Uterus (tissue), 4 donors: ENCODE data around the gene ABCC2. TPM values are rescaled to one million over a fixed set of nuclear protein-coding genes. Genes with fewer than 3 reads are reported as not detected.
"Not testable (repeated sequence)": the region's sequence is repeated elsewhere in the genome, so short reads cannot be mapped to it uniquely, and the experiment has no call there.

ENCODE experiments used
- DNase-seq, 2 donors: peaks; one replicate each; pipeline ENCODE4 v3.0.0-alpha.2; 2019 to 2020
- H3K27ac ChIP-seq, 2 donors: fragments of 200-600 bp; sonication (generic); 1 replicate in 1 of 2; 2 replicates in 1 of 2; pipeline ENCODE4 v1.5.1; 2016 to 2018
- H3K27me3 ChIP-seq, 2 donors: fragments of 200-600 bp; sonication (generic); one replicate each; pipeline ENCODE4 v1.5.1; 2018 to 2019; ENCODE audit warnings: control low read depth in 1 of 2
- H3K36me3 ChIP-seq, 2 donors: fragments of 200-600 bp; sonication (generic); one replicate each; pipeline ENCODE4 v1.5.1; 2019; ENCODE audit warnings: control low read depth in 1 of 2
- H3K4me1 ChIP-seq, 2 donors: fragments of 200-600 bp; sonication (generic); one replicate each; pipeline ENCODE4 v1.5.1; 2018 to 2019; ENCODE audit warnings: control low read depth in 1 of 2
- H3K4me3 ChIP-seq, 2 donors: fragments of 200-600 bp; sonication (generic); 1 replicate in 1 of 2; 2 replicates in 1 of 2; pipeline ENCODE4 v1.5.1; 2018 to 2019; ENCODE audit warnings: mild to moderate bottlenecking in 1 of 2
- H3K9me3 ChIP-seq, 2 donors: fragments of 200-600 bp; sonication (generic); one replicate each; pipeline ENCODE4 v1.5.1; 2019; ENCODE audit warnings: control low read depth in 1 of 2
- CTCF ChIP-seq, 4 experiments: fragments of 200-600 bp in 2 of 4; fragments of 450-650 bp in 2 of 4; sonication (generic) in 2 of 4; IDR thresholded peaks; one replicate each; pipeline ENCODE4 v1.5.1; 2016 to 2019; ENCODE audit warnings: antibody characterized with exemption in 4 of 4, mild to moderate bottlenecking in 2 of 4, moderate library complexity in 1 of 4
- POLR2A ChIP-seq, 2 donors: fragments of 450-650 bp; IDR thresholded peaks; one replicate each; pipeline ENCODE4 v1.6.1; 2016; ENCODE audit warnings: antibody characterized with exemption in 2 of 2, mild to moderate bottlenecking in 1 of 2, moderate library complexity in 1 of 2
- intact Hi-C: fragments of 100-400 bp; cut with DNase I; formaldehyde crosslinking; loops from one replicate; pipeline ENCODE4 v1.15.1; 2023; ENCODE audit warnings: low total_unique reads
- total RNA-seq, 4 donors: library from RNA; depleted of rRNA in 3 of 4; stranded (reverse); fragments of >200 nt in 3 of 4; gene quantifications; one replicate each; pipeline versions ENCODE4 v1.1.0 to v1.2.4, GENCODE V29; 2014 to 2023
- donor health status: DM: yes; HTN: yes; CAD: no.

The ABCC2 gene
- total RNA-seq, 4 donors from 2014 or later = 0.29 to 3.0 (median 1.2) TPM

- no peaks in the 10 kb centered on the region for H3K36me3 ChIP-seq
- intact Hi-C loops = no loop called here
- TF ChIP-seq POLR2A (IDR thresholded peaks at IDR 0.05) = no peak
- no peak for TF ChIP-seq CTCF (IDR thresholded peaks at IDR 0.05)
- no peak for DNase-seq
- H3K27me3 ChIP-seq = no peaks in the 10 kb centered on the region
- H3K9me3 ChIP-seq = peaks cover 0 to 7% of the 10 kb centered on the region in 2 donors
- H3K4me3 ChIP-seq = no peak overlapping the region
- H3K27ac ChIP-seq = no peak overlapping the region
- H3K4me1 ChIP-seq = no peaks in the 10 kb centered on the region
Observed at GRCh38 chr10:99742254-99742653, 40.2 kb upstream of the ABCC2 start.

GRCh38 chr10:99742701-99743100, 39.7 kb upstream of the ABCC2 start:
- no peak overlapping the region for H3K4me3 ChIP-seq
- peaks cover 0 to 7% of the 10 kb centered on the region in 2 donors for H3K9me3 ChIP-seq
- TF ChIP-seq POLR2A (IDR thresholded peaks at IDR 0.05) = no peak
- no peak for TF ChIP-seq CTCF (IDR thresholded peaks at IDR 0.05)
- no peak for DNase-seq
- H3K27ac ChIP-seq = no peak overlapping the region
- H3K36me3 ChIP-seq = no peaks in the 10 kb centered on the region
- H3K27me3 ChIP-seq = no peaks in the 10 kb centered on the region
- no peaks in the 10 kb centered on the region for H3K4me1 ChIP-seq
- intact Hi-C loops = no loop called here

- TF ChIP-seq POLR2A (IDR thresholded peaks at IDR 0.05) (no peak), CTCF (IDR thresholded peaks at IDR 0.05) (no peak)
- H3K27ac ChIP-seq = no peak overlapping the region
Observed at GRCh38 chr10:99743841-99744240, 38.6 kb upstream of the ABCC2 start.

GRCh38 chr10:99746166-99746565, 36.3 kb upstream of the ABCC2 start:
- DNase-seq, H3K4me3 ChIP-seq, H3K4me1 ChIP-seq, H3K9me3 ChIP-seq, H3K36me3 ChIP-seq, H3K27me3 ChIP-seq, intact Hi-C loops, H3K27ac ChIP-seq: not testable (repeated sequence)

More at GRCh38 chr10:99743841-99744240, 38.6 kb upstream of the ABCC2 start:
- Histone ChIP-seq H3K4me1 (no peaks in the 10 kb centered on the region), H3K9me3 (peaks cover 0 to 7% of the 10 kb centered on the region in 2 donors), H3K27me3 (no peaks in the 10 kb centered on the region), H3K4me3 (no peak overlapping the region), H3K36me3 (no peaks in the 10 kb centered on the region)
- intact Hi-C loops = no loop called here
- DNase-seq = no peak

GRCh38 chr10:99748823-99749451, 33.5 kb upstream of the ABCC2 start:
- no peaks in the 10 kb centered on the region for H3K36me3 ChIP-seq
- intact Hi-C loops = no loop called here
- no peak for DNase-seq
- no peak for TF ChIP-seq POLR2A (IDR thresholded peaks at IDR 0.05)
- TF ChIP-seq CTCF (IDR thresholded peaks at IDR 0.05) = no peak
- no peaks in the 10 kb centered on the region for H3K27me3 ChIP-seq
- no peaks in the 10 kb centered on the region for H3K4me1 ChIP-seq
- H3K27ac ChIP-seq = no peak overlapping the region
- no peaks in the 10 kb centered on the region for H3K9me3 ChIP-seq
- no peak overlapping the region for H3K4me3 ChIP-seq

GRCh38 chr10:99750641-99751040, 31.8 kb upstream of the ABCC2 start:
- Histone ChIP-seq H3K9me3 (no peaks in the 10 kb centered on the region), H3K4me1 (no peaks in the 10 kb centered on the region), H3K36me3 (no peaks in the 10 kb centered on the region), H3K27ac (no peak overlapping the region), H3K4me3 (no peak overlapping the region), H3K27me3 (no peaks in the 10 kb centered on the region)
- intact Hi-C loops = no loop called here
- no peak for DNase-seq
- TF ChIP-seq POLR2A (IDR thresholded peaks at IDR 0.05) (no peak), CTCF (IDR thresholded peaks at IDR 0.05) (no peak)
